ENCODE data around the gene SOHLH2. TPM values are rescaled to one million over a fixed set of nuclear protein-coding genes. Genes with fewer than 3 reads are reported as not detected.

SOHLH2 gene
- total RNA-seq, 2 experiments from 2014 or later, result not detected

- Histone ChIP-seq H3K9me3 (ENCODE audit: low read length) (no peaks in the 10 kb centered on the region), H3K79me2 (ENCODE audit: insufficient read depth, low read depth, low read length) (no peaks in the 10 kb centered on the region), H3K36me3 (ENCODE audit: insufficient read depth, low read length) (no peaks in the 10 kb centered on the region), H3K4me1 (ENCODE audit: insufficient read depth, low read length, poor library complexity, severe bottlenecking) (no peaks in the 10 kb centered on the region), H2AFZ (ENCODE audit: low read length) (no peak overlapping the region), H3K27ac (ENCODE audit: low read depth, low read length, poor library complexity, severe bottlenecking) (no peak overlapping the region), H4K20me1 (ENCODE audit: insufficient read depth, low read length) (no peaks in the 10 kb centered on the region), H3K4me2 (ENCODE audit: low read length) (no peak overlapping the region), H3K9me2 (ENCODE audit: insufficient read depth, low read length) (no peaks in the 10 kb centered on the region), H3K4me3 (ENCODE audit: low read depth, low read length, poor library complexity, severe bottlenecking) (no peak overlapping the region)
- intact Hi-C loops (cut with micrococcal nuclease; ENCODE audit: unreplicated experiment), result no loop called here
- ChIA-PET CTCF (ENCODE audit: unreplicated experiment) (no interaction called here), POLR2A (no interaction called here)
- DNase-seq (ENCODE audit: low spot score), result no peak
- TF ChIP-seq CTCF (conservative IDR thresholded peaks at IDR 0.05; ENCODE audit: low read length) (no peak), EZH2phosphoT487 (IDR thresholded peaks at IDR 0.05; ENCODE audit: borderline replicate concordance, low read depth, low read length) (no peak)
- no TSS peak for BruUV-seq (replicated peaks)
These were observed 79.7 kb downstream of the SOHLH2 start for GRCh38 chr13:36134632-36135031.

- H3K27ac ChIP-seq (ENCODE audit: low read depth, low read length, poor library complexity, severe bottlenecking), result no peak overlapping the region
- no peaks in the 10 kb centered on the region for H3K79me2 ChIP-seq (ENCODE audit: insufficient read depth, low read depth, low read length)
- H3K9me2 ChIP-seq (ENCODE audit: insufficient read depth, low read length), result no peaks in the 10 kb centered on the region
- H3K9me3 ChIP-seq (ENCODE audit: low read length), result no peaks in the 10 kb centered on the region
- DNase-seq (ENCODE audit: low spot score), result no peak
- no peak overlapping the region for H3K4me2 ChIP-seq (ENCODE audit: low read length)
- ChIA-PET POLR2A (no interaction called here), CTCF (ENCODE audit: unreplicated experiment) (no interaction called here)
- H4K20me1 ChIP-seq (ENCODE audit: insufficient read depth, low read length), result no peaks in the 10 kb centered on the region
- no peak overlapping the region for H2AFZ ChIP-seq (ENCODE audit: low read length)
- intact Hi-C loops (cut with micrococcal nuclease; ENCODE audit: unreplicated experiment), result no loop called here
- BruUV-seq (replicated peaks), result no TSS peak
- H3K4me3 ChIP-seq (ENCODE audit: low read depth, low read length, poor library complexity, severe bottlenecking), result no peak overlapping the region
- no peaks in the 10 kb centered on the region for H3K4me1 ChIP-seq (ENCODE audit: insufficient read depth, low read length, poor library complexity, severe bottlenecking)
- H3K36me3 ChIP-seq (ENCODE audit: insufficient read depth, low read length), result no peaks in the 10 kb centered on the region
- no peak for TF ChIP-seq CTCF (conservative IDR thresholded peaks at IDR 0.05; ENCODE audit: low read length)
- no peak for TF ChIP-seq EZH2phosphoT487 (IDR thresholded peaks at IDR 0.05; ENCODE audit: borderline replicate concordance, low read depth, low read length)
These were observed 80.3 kb downstream of the SOHLH2 start for GRCh38 chr13:36133950-36134626.

GRCh38 chr13:36132376-36132775 lies 82.0 kb downstream of the SOHLH2 start:
- Histone ChIP-seq H3K4me2 (ENCODE audit: low read length) (no peak overlapping the region), H3K4me1 (ENCODE audit: insufficient read depth, low read length, poor library complexity, severe bottlenecking) (no peaks in the 10 kb centered on the region), H3K27ac (ENCODE audit: low read depth, low read length, poor library complexity, severe bottlenecking) (no peak overlapping the region), H3K9me3 (ENCODE audit: low read length) (no peaks in the 10 kb centered on the region), H3K36me3 (ENCODE audit: insufficient read depth, low read length) (no peaks in the 10 kb centered on the region), H3K9me2 (ENCODE audit: insufficient read depth, low read length) (no peaks in the 10 kb centered on the region), H2AFZ (ENCODE audit: low read length) (no peak overlapping the region), H3K79me2 (ENCODE audit: insufficient read depth, low read depth, low read length) (no peaks in the 10 kb centered on the region), H4K20me1 (ENCODE audit: insufficient read depth, low read length) (no peaks in the 10 kb centered on the region), H3K4me3 (ENCODE audit: low read depth, low read length, poor library complexity, severe bottlenecking) (no peak overlapping the region)
- no peak for DNase-seq (ENCODE audit: low spot score)
- ChIA-PET CTCF (ENCODE audit: unreplicated experiment) (no interaction called here), POLR2A (interaction anchor here (0.6 to 1.5 kb wide), 2 partner anchors 17 to 20 kb away, joined by 3 read pairs; no protein-coding TSS in a partner anchor)
- BruUV-seq (replicated peaks), result no TSS peak
- TF ChIP-seq CTCF (conservative IDR thresholded peaks at IDR 0.05; ENCODE audit: low read length), result no peak
- TF ChIP-seq EZH2phosphoT487 (IDR thresholded peaks at IDR 0.05; ENCODE audit: borderline replicate concordance, low read depth, low read length), result no peak
- intact Hi-C loops (cut with micrococcal nuclease; ENCODE audit: unreplicated experiment), result no loop called here
